MM.1S (cell line): ENCODE data around the gene TCF15.

Source experiments
- DNase-seq: peaks from one replicate; pipeline ENCODE4 v3.0.0-alpha.2; 2015
- H2AFZ ChIP-seq: fragments of 300-600 bp; sonication (generic); 2 replicates; pipeline ENCODE4 v1.6.0; 2016; ENCODE audit warnings: antibody characterized with exemption, low read length
- H3F3A ChIP-seq: fragments of 300-600 bp; sonication (generic); 2 replicates; pipeline ENCODE4 v1.6.1; 2016; ENCODE audit warnings: mild to moderate bottlenecking, antibody characterized with exemption, low read length, moderate library complexity, mixed read lengths; ENCODE audit not compliant: insufficient read depth
- H3K27ac ChIP-seq: fragments of 300-600 bp; sonication (generic); 2 replicates; pipeline ENCODE4 v1.5.1; 2016; ENCODE audit warnings: mild to moderate bottlenecking, low read length
- H3K27me3 ChIP-seq: fragments of 300-600 bp; sonication (generic); replicated peaks from 2 replicates; pipeline ENCODE4 v1.6.0; 2016; ENCODE audit warnings: low read length; ENCODE audit not compliant: insufficient read depth
- H3K36me3 ChIP-seq: fragments of 300-600 bp; sonication (generic); replicated peaks from 2 replicates; pipeline ENCODE4 v1.6.1; 2016; ENCODE audit warnings: mild to moderate bottlenecking, low read length, mixed read lengths; ENCODE audit not compliant: insufficient read depth
- H3K4me1 ChIP-seq: fragments of 300-600 bp; sonication (generic); 2 replicates; pipeline ENCODE4 v1.6.1; 2016; ENCODE audit warnings: low read length, mixed read lengths
- H3K4me2 ChIP-seq: fragments of 300-600 bp; sonication (generic); 2 replicates; pipeline ENCODE4 v1.6.0; 2016; ENCODE audit warnings: low read depth, low read length
- H3K4me3 ChIP-seq: fragments of 300-600 bp; sonication (generic); 2 replicates; pipeline ENCODE4 v1.5.1; 2016; ENCODE audit warnings: low read length, mixed read lengths
- H3K79me2 ChIP-seq: fragments of 300-600 bp; sonication (generic); 2 replicates; pipeline ENCODE4 v1.6.1; 2016; ENCODE audit warnings: mixed run types, low read length, mixed read lengths
- H3K9ac ChIP-seq: fragments of 300-600 bp; sonication (generic); 2 replicates; pipeline ENCODE4 v1.6.1; 2016; ENCODE audit warnings: low read length, mixed read lengths
- H3K9me2 ChIP-seq: fragments of 300-600 bp; sonication (generic); replicated peaks from 2 replicates; pipeline ENCODE4 v1.6.1; 2016; ENCODE audit warnings: mild to moderate bottlenecking, low read length, mixed read lengths; ENCODE audit not compliant: insufficient read depth
- H3K9me3 ChIP-seq: fragments of 300-600 bp; sonication (generic); replicated peaks from 2 replicates; pipeline ENCODE4 v1.6.1; 2016; ENCODE audit warnings: mild to moderate bottlenecking, low read length, mixed read lengths; ENCODE audit not compliant: insufficient read depth
- H4K20me1 ChIP-seq: fragments of 300-600 bp; sonication (generic); 2 replicates; pipeline ENCODE4 v1.6.1; 2016; ENCODE audit warnings: mild to moderate bottlenecking, low read length, moderate library complexity, mixed read lengths; ENCODE audit not compliant: insufficient read depth
- EZH2 ChIP-seq: fragments of 300-600 bp; sonication (generic); optimal IDR thresholded peaks from 2 replicates; pipeline ENCODE3; 2017; ENCODE audit warnings: low read depth, mild to moderate bottlenecking, antibody characterized with exemption, low read length, mixed read lengths
- EZH2phosphoT487 ChIP-seq: fragments of 300-600 bp; sonication (generic); IDR thresholded peaks from 2 replicates; pipeline ENCODE4 v1.6.1; 2018; ENCODE audit warnings: antibody characterized with exemption, low read length
- TF ChIP-seq, protein P1 (sequence below): fragments of 300-600 bp; sonication (generic); IDR thresholded peaks from 2 replicates; pipeline ENCODE4 v1.5.1; 2016; ENCODE audit warnings: antibody characterized with exemption, low read length, mixed read lengths

TCF15 gene

DNA sequence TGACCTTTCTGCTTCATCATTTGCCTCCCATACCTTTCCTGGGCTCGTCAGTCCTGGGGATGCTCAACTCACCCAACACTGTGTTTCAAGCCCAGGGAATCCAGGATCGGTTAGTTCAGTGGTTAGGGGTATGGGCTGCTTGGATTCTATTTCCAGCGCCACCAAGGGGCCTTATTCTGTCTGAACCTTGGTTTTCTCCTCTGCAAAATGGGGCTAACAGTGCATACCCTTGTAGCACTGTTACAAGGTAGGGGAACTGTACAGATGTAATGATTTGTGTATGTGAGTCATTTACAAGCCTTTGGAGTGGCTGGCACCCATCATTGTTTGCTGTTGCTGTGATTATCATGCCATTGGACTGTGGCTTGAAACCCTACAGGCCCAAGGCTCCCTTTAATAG, 52.0 kb downstream of the TCF15 start:
- Histone ChIP-seq H3K36me3 (no peaks in the 10 kb centered on the region), H3K4me1 (no peaks in the 10 kb centered on the region), H3K27ac (no peak overlapping the region), H3K9me3 (no peaks in the 10 kb centered on the region), H4K20me1 (no peaks in the 10 kb centered on the region), H2AFZ (no peak overlapping the region), H3K4me3 (no peak overlapping the region), H3K79me2 (no peaks in the 10 kb centered on the region), H3K9ac (no peak overlapping the region), H3K9me2 (no peaks in the 10 kb centered on the region), H3F3A (no peaks in the 10 kb centered on the region), H3K27me3 (0 out of 2 replicates have a peak, but pooled peaks cover 2% of the 10 kb centered on the region), H3K4me2 (no peak overlapping the region)
- no peak for TF ChIP-seq EZH2phosphoT487
- TF ChIP-seq EZH2, result no peak
- TF ChIP-seq, protein P1, sequence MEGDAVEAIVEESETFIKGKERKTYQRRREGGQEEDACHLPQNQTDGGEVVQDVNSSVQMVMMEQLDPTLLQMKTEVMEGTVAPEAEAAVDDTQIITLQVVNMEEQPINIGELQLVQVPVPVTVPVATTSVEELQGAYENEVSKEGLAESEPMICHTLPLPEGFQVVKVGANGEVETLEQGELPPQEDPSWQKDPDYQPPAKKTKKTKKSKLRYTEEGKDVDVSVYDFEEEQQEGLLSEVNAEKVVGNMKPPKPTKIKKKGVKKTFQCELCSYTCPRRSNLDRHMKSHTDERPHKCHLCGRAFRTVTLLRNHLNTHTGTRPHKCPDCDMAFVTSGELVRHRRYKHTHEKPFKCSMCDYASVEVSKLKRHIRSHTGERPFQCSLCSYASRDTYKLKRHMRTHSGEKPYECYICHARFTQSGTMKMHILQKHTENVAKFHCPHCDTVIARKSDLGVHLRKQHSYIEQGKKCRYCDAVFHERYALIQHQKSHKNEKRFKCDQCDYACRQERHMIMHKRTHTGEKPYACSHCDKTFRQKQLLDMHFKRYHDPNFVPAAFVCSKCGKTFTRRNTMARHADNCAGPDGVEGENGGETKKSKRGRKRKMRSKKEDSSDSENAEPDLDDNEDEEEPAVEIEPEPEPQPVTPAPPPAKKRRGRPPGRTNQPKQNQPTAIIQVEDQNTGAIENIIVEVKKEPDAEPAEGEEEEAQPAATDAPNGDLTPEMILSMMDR, result no peak
- no peak for DNase-seq

DNA sequence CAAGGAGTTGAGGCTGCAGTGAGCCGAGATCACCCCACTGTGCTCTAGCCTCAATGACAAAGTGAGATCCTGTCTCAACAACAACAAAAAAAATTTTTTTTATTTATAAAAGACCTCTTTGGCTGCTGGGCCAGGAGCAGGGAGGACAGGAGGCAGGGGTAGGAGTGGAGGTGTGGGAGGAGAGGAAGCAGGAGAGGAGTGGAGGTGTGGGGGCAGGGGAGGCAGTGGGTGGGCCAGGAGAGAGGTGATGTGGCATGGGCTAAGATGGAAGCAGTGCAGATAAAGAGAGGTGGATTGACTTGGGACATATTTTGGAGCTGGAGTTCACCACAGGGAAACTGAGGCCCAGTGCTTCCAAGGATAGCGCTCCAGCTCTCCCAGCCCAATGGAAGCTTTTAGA, 53.1 kb downstream of the TCF15 start:
- H3K9me2 ChIP-seq, result no peaks in the 10 kb centered on the region
- H3K9ac ChIP-seq, result no peak overlapping the region
- no peaks in the 10 kb centered on the region for H3K9me3 ChIP-seq
- H3K4me2 ChIP-seq, result no peak overlapping the region
- no peak overlapping the region for H2AFZ ChIP-seq
- no peak overlapping the region for H3K4me3 ChIP-seq
- DNase-seq, result no peak
- H3K4me1 ChIP-seq, result no peaks in the 10 kb centered on the region
- H3K27me3 ChIP-seq, result 0 out of 2 replicates have a peak, but pooled peaks cover 2% of the 10 kb centered on the region
- H3F3A ChIP-seq, result no peaks in the 10 kb centered on the region
- H4K20me1 ChIP-seq, result no peaks in the 10 kb centered on the region
- TF ChIP-seq, protein P1, result no peak
- no peak for TF ChIP-seq EZH2phosphoT487
- TF ChIP-seq EZH2, result no peak
- no peaks in the 10 kb centered on the region for H3K79me2 ChIP-seq
- no peak overlapping the region for H3K27ac ChIP-seq
- H3K36me3 ChIP-seq, result no peaks in the 10 kb centered on the region

DNA sequence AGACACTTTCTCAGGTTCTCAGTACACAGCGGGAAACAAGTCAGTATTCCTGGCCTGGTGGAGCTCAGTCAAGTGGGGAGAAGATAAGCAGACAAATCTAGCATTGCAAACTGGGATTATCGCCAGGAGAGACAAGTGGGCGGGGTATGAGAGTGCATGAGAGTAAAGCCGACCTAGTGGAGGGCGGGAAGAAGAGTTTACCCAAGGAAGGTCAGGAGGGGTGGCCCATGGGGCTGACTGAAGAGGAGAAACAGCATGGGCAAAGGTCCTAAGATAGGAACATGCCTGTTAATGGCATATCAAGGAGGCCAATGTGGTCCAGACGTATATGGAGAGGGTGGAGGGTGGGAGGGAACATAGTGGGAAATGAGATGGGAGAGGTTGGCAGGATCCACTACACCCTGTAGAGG, 54.1 kb downstream of the TCF15 start:
- Histone ChIP-seq H3K4me1 (no peaks in the 10 kb centered on the region), H3K9ac (no peak overlapping the region), H3K27ac (no peak overlapping the region), H3K4me2 (no peak overlapping the region), H2AFZ (no peak overlapping the region), H3F3A (no peaks in the 10 kb centered on the region), H3K27me3 (0 out of 2 replicates have a peak, but pooled peaks cover 2% of the 10 kb centered on the region), H3K36me3 (no peaks in the 10 kb centered on the region), H4K20me1 (no peaks in the 10 kb centered on the region), H3K79me2 (no peaks in the 10 kb centered on the region), H3K9me3 (no peaks in the 10 kb centered on the region), H3K4me3 (no peak overlapping the region), H3K9me2 (no peaks in the 10 kb centered on the region)
- no peak for DNase-seq
- TF ChIP-seq EZH2phosphoT487, result no peak
- TF ChIP-seq EZH2, result no peak
- TF ChIP-seq, protein P1, result no peak
